ENCODE data around the gene IDUA. TPM values are rescaled to one million over a fixed set of nuclear protein-coding genes. Genes with fewer than 3 reads are reported as not detected.

The IDUA gene
- total and polyA plus RNA-seq, 2 of the 4 experiments (the other 2 are of a cell fraction): 0.72 to 12.5 TPM

GRCh38 chr4:1026115-1026514 lies 39.3 kb downstream of the IDUA start:
- ChIA-PET CTCF (no interaction called here), POLR2A (ENCODE audit: unreplicated experiment) (no interaction called here)
- Histone ChIP-seq H2BK5ac (ENCODE audit: low read depth, low read length, poor library complexity, severe bottlenecking) (no peak overlapping the region), H3K27me3 (ENCODE audit: control insufficient read depth, insufficient read depth, low read length) (no peaks in the 10 kb centered on the region), H2BK120ac (ENCODE audit: low read depth, low read length) (no peak overlapping the region), H3K14ac (replicated peaks; ENCODE audit: low read depth, low read length) (no peak overlapping the region), H2AFZ (replicated peaks; ENCODE audit: low read length, poor library complexity) (peak overlapping the region; percentile 5), H3K4me3 (ENCODE audit: insufficient read depth, low read depth, low read length) (no peak overlapping the region), H2BK20ac (ENCODE audit: low read depth, low read length) (no peak overlapping the region), H4K8ac (ENCODE audit: low read depth in 2 of 2, low read length in 2 of 2) (no peak overlapping the region), H2AK5ac (ENCODE audit: low read depth, low read length) (0 out of 2 replicates have a peak overlapping the region, but pooled peaks have one; percentile 76), H3K9me3 (ENCODE audit: control insufficient read depth, insufficient read depth, low read length) (no peaks in the 10 kb centered on the region), H3K27ac (ENCODE audit: insufficient read depth, low read length) (no peak overlapping the region), H3K9ac (ENCODE audit: low read depth, low read length) (no peak overlapping the region), H4K5ac (ENCODE audit: low read depth, low read length) (no peak overlapping the region), H3K4me1 (ENCODE audit: control insufficient read depth, insufficient read depth, low read length) (peaks cover 4% of the 10 kb centered on the region; the same call in 1 of the 2 replicates), H3K23ac (ENCODE audit: low read depth, low read length) (no peak overlapping the region), H3K18ac (ENCODE audit: low read depth, low read length) (no peak overlapping the region), H3K36me3 (ENCODE audit: control insufficient read depth, insufficient read depth, low read length) (peaks cover 23% of the 10 kb centered on the region), H3K4ac (ENCODE audit: low read depth, low read length) (no peak overlapping the region), H2BK15ac (ENCODE audit: low read depth, low read length) (no peak overlapping the region), H2AK9ac (replicated peaks; ENCODE audit: low read depth, low read length, poor library complexity) (no peak overlapping the region), H3K9me1 (ENCODE audit: insufficient read depth, low read length) (peaks cover 11% of the 10 kb centered on the region), H4K91ac (ENCODE audit: insufficient read depth, low read depth, low read length) (no peak overlapping the region), H3K56ac (ENCODE audit: extremely low read depth, insufficient read depth, low read length) (no peak overlapping the region), H3K79me1 (ENCODE audit: low read depth in 1 of 2, low read length in 2 of 2) (no peaks in the 10 kb centered on the region), H4K20me1 (ENCODE audit: insufficient read depth, low read length) (peaks cover 9% of the 10 kb centered on the region; the same call in 1 of the 2 replicates), H3K4me2 (ENCODE audit: low read depth, low read length) (no peak overlapping the region)
- dilution Hi-C loops (cut with HindIII; ENCODE audit: low sequenced_read_pairs, unreplicated experiment): no loop called here
- intact Hi-C loops (cut with micrococcal nuclease): no loop called here
- in situ Hi-C loops (cut with MboI; ENCODE audit: low sequenced_read_pairs): no loop called here
- DNase-seq (peak; percentile 21), ATAC-seq (ENCODE audit: low read depth) (peak; percentile 61)
- no peak for TF ChIP-seq MAFK (IDR thresholded peaks at IDR 0.05; ENCODE audit: low read depth, low read length)
- 81% methylated on average over 6 of the region's 17 CpGs; no CpG with 5 or more reads in 1 of the 2 experiments for WGBS, 2 experiments (ENCODE audit: extremely low coverage in 2 of 2, insufficient read length in 1 of 2)
- no TSS peak for BruUV-seq (replicated peaks)
